ENCODE measurements around the gene TRIM25.

DNA sequence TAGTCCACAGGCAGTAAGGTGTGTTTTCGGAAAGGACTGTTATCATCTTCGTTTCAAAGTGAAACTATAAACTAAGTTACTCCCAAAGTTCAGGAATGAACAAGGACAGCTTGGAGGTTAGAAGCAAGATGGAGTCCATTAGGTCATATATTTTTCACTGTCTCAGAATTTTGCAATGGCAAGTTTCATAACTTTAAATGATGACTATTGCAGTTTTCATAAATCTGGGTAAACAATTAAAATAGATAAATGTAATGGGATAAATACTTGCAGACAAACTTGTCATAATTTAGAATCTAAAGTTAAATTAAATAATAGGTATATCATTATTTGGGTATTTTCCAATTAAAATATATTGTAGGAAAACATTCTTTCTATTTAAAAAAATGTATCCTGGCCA lies 14.7 kb upstream of the TRIM25 start:
- TF ChIP-seq, protein P1, sequence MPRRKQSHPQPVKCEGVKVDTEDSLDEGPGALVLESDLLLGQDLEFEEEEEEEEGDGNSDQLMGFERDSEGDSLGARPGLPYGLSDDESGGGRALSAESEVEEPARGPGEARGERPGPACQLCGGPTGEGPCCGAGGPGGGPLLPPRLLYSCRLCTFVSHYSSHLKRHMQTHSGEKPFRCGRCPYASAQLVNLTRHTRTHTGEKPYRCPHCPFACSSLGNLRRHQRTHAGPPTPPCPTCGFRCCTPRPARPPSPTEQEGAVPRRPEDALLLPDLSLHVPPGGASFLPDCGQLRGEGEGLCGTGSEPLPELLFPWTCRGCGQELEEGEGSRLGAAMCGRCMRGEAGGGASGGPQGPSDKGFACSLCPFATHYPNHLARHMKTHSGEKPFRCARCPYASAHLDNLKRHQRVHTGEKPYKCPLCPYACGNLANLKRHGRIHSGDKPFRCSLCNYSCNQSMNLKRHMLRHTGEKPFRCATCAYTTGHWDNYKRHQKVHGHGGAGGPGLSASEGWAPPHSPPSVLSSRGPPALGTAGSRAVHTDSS (tag by site-specific recombination; IDR thresholded peaks at IDR 0.05): no peak
- TF ChIP-seq, protein P2, sequence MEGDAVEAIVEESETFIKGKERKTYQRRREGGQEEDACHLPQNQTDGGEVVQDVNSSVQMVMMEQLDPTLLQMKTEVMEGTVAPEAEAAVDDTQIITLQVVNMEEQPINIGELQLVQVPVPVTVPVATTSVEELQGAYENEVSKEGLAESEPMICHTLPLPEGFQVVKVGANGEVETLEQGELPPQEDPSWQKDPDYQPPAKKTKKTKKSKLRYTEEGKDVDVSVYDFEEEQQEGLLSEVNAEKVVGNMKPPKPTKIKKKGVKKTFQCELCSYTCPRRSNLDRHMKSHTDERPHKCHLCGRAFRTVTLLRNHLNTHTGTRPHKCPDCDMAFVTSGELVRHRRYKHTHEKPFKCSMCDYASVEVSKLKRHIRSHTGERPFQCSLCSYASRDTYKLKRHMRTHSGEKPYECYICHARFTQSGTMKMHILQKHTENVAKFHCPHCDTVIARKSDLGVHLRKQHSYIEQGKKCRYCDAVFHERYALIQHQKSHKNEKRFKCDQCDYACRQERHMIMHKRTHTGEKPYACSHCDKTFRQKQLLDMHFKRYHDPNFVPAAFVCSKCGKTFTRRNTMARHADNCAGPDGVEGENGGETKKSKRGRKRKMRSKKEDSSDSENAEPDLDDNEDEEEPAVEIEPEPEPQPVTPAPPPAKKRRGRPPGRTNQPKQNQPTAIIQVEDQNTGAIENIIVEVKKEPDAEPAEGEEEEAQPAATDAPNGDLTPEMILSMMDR (tag by site-specific recombination; IDR thresholded peaks at IDR 0.05): no peak
- no peak for TF ChIP-seq ZNF701 (tag by site-specific recombination; IDR thresholded peaks at IDR 0.05)
- TF ChIP-seq, protein P3, sequence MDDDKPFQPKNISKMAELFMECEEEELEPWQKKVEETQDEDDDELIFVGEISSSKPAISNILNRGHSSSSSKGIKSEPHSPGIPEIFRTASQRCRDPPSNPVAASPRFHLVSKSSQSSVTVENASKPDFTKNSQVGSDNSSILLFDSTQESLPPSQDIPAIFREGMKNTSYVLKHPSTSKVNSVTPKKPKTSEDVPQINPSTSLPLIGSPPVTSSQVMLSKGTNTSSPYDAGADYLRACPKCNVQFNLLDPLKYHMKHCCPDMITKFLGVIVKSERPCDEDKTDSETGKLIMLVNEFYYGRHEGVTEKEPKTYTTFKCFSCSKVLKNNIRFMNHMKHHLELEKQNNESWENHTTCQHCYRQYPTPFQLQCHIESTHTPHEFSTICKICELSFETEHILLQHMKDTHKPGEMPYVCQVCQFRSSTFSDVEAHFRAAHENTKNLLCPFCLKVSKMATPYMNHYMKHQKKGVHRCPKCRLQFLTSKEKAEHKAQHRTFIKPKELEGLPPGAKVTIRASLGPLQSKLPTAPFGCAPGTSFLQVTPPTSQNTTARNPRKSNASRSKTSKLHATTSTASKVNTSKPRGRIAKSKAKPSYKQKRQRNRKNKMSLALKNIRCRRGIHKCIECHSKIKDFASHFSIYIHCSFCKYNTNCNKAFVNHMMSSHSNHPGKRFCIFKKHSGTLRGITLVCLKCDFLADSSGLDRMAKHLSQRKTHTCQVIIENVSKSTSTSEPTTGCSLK (tag by site-specific recombination; IDR thresholded peaks at IDR 0.05): no peak
